ENCODE results near the gene C1QL1.

GRCh38 chr17:44919411-44919810 lies 48.7 kb downstream of the C1QL1 start:
- TF ChIP-seq ZNF274 (IDR thresholded peaks at IDR 0.05; ENCODE audit: low read depth, low read length), result no peak
- TF ChIP-seq YY1 (IDR thresholded peaks at IDR 0.05; ENCODE audit: insufficient read depth, insufficient read length), result no peak
- TF ChIP-seq SUZ12 (IDR thresholded peaks at IDR 0.05; ENCODE audit: extremely low read depth, insufficient read depth, insufficient read length), result no peak
